BLaER1 (cell line): Measurements from ENCODE around the gene GPATCH2L.
A peak's percentile ranks its signal among the peaks of the same experiment; 100 is the strongest.

Experiments
- H3K27ac ChIP-seq: shearing (Covaris generic); formaldehyde crosslinking; 2 replicates; pipeline ENCODE4 v1.8.1; 2022
- H3K27me3 ChIP-seq: shearing (Covaris generic); formaldehyde crosslinking; 2 replicates; pipeline ENCODE4 v1.8.1; 2022
- H3K36me3 ChIP-seq: shearing (Covaris generic); formaldehyde crosslinking; 2 replicates; pipeline ENCODE4 v1.8.1; 2022
- H3K4me1 ChIP-seq: shearing (Covaris generic); formaldehyde crosslinking; 2 replicates; pipeline ENCODE4 v1.8.1; 2022
- H3K4me2 ChIP-seq: shearing (Covaris generic); formaldehyde crosslinking; 2 replicates; pipeline ENCODE4 v1.8.1; 2022
- H3K4me3 ChIP-seq: shearing (Covaris generic); formaldehyde crosslinking; 2 replicates; pipeline ENCODE4 v1.8.1; 2022
- H3K9ac ChIP-seq: shearing (Covaris generic); formaldehyde crosslinking; 2 replicates; pipeline ENCODE4 v1.8.1; 2022
- H3K9me3 ChIP-seq: shearing (Covaris generic); formaldehyde crosslinking; 2 replicates; pipeline ENCODE4 v1.8.1; 2022
- H4K20me1 ChIP-seq: shearing (Covaris generic); formaldehyde crosslinking; 2 replicates; pipeline ENCODE4 v1.8.1; 2022
- Cebpa-rat ChIP-seq: shearing (Covaris generic); IDR thresholded peaks from 2 replicates; pipeline ENCODE4 v1.8.1; 2022

Gene GPATCH2L

DNA sequence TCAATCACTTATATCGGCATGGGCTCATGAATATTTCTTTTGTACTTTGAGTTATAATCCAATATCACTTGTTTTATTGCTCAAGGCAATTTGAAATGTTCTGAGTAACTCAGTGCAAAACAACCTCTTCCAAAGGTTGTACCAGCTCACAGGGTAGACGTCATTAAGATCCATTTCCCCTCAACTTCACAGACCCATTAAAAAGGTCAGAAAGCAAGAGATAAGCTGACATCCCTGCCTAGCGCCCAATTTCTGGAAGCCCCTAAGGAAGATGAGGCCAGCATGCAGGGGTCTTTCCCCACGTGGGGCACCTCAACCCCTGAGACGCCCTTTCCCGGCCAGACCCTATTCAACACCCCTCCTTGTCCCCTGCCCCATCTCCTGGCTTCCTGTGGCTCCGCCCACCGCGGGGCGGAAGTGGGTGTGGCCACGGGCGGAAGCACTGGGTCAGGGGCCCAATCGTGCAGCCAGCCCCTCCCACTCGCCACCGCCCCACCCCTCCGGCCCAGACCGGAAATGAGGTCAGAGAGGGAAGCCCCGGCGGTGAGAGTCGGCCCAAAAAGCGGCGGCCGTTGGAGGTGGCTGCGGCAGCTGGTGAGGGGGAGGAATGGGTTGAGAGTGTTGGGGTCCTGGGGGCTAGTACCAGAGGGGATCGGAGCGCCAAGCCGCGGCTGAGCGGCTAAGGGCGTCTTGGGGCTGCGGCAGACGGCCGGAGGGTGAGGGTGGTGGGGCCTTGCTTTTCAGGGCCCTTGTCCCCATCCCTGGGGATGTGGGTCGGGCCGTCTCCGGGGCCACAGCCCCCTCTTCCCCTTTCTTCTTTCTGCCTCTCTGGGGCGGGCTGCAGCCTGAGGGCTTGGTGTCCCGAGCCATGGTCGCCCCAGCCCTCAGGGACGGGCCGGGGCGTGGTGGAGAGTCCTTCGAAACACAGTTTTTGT, at the start of gene GPATCH2L:
TSS of gene GPATCH2L (plus strand) at position 525 of the 935 bp plus-strand sequence. CDS start 2,442 bp downstream, outside the sequence.
- Histone ChIP-seq H3K36me3 (peaks cover 29% of the 10 kb centered on the region), H4K20me1 (peaks cover 47% of the 10 kb centered on the region), H3K9ac (peak within 1 kb of the TSS; percentile 95), H3K27me3 (no peaks in the 10 kb centered on the region), H3K27ac (peak within 1 kb of the TSS; percentile 95), H3K4me1 (peaks cover 49% of the 10 kb centered on the region), H3K4me3 (peak within 1 kb of the TSS; percentile 97), H3K4me2 (peak within 1 kb of the TSS; percentile 85), H3K9me3 (no peaks in the 10 kb centered on the region)
- no peak for TF ChIP-seq Cebpa-rat

DNA sequence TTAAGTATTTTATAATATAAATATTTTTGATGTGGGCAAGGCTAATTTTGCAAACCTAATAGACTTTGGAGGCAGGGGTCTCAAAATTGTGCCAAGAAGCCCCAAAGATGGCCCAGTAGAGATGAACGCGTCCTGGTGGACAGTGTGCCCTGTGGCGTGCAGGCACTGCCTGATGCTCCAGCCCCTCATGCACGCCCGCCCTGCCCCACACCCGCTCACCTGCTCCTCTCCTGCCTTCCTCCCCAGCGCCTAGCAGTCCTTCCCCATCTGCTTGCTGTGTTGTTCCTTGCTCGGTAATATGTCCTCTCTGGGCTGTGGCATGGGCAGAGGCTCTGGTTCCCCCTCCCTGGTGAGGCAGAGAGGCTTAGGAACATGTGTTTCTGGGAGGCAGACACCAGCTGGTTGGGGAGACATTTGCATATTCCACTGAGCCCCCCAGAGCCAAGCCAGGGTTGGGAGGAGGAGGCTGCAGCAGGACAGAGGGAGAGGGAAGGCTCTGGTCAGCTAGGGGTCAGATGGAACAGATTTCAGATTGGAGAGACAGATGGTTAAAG, 46.8 kb upstream of the GPATCH2L start:
- no peaks in the 10 kb centered on the region for H3K36me3 ChIP-seq
- H3K4me1 ChIP-seq = no peaks in the 10 kb centered on the region
- H3K27ac ChIP-seq = no peak overlapping the region
- no peaks in the 10 kb centered on the region for H4K20me1 ChIP-seq
- H3K27me3 ChIP-seq = no peaks in the 10 kb centered on the region
- H3K4me3 ChIP-seq = no peak overlapping the region
- TF ChIP-seq Cebpa-rat = no peak
- no peak overlapping the region for H3K9ac ChIP-seq
- no peak overlapping the region for H3K4me2 ChIP-seq
- no peaks in the 10 kb centered on the region for H3K9me3 ChIP-seq

DNA sequence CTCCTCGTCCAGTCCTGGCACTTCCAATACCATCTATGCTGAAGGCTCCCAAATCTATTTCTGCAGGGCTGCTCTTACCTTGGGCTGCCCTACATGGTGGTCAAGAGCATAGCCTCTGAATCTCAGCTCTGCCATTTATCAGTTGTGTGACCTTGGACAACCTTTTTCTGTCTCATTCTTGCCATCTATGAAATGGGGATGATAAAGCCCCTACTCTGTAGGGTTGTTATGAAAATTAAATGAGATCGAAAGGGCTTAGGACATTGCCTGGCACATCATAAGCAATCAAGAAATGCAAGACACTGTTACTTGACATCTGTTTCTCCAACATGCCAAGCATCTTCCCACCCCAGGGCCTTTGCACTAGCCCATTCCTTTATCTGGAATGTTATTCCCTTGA, 45.5 kb upstream of the GPATCH2L start:
- no peaks in the 10 kb centered on the region for H3K27me3 ChIP-seq
- no peaks in the 10 kb centered on the region for H4K20me1 ChIP-seq

DNA sequence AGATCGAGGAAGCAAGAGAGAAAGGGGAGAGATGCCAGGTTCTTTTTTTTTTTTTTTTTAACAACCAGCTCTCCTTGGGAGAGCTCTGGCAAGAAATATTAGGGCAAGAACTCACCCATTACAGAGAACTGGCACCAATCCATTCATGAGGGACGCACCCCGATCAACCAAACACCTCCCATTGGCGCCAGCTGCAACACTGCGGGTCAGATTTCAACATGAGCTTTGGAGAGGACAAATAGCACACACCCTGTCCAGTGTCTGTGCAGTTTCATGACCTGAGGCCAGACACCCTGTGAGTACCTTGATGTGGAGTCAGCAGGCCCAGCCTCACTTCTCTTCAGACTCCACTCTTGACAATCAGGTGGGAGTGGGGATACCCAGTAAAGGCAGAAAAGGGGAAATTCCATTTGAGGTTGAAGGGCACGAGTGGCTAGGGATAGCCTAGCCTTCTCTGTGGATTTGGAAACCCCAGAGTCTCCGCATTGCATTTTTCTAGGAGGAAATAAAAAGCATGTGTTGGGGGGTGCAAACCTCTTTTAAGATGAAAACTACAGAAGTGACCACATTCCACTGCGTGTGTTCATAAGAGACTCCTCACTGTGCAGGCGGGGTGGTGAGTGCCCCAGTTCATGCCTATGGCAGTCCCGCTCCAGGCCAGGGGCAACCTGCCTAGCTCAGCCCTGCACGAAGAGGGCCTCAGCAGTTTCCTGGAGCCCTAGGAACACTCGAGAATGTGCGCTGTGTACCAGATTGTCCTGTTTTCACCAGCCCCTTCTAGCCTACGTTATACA, 42.4 kb upstream of the GPATCH2L start:
- no peak for TF ChIP-seq Cebpa-rat

More for the DNA sequence above, 45.5 kb upstream of the GPATCH2L start:
- Histone ChIP-seq H3K27ac (no peak overlapping the region), H3K36me3 (no peaks in the 10 kb centered on the region), H3K9me3 (no peaks in the 10 kb centered on the region), H3K4me2 (no peak overlapping the region), H3K4me1 (no peaks in the 10 kb centered on the region), H3K4me3 (no peak overlapping the region), H3K9ac (no peak overlapping the region)
- TF ChIP-seq Cebpa-rat = no peak

DNA sequence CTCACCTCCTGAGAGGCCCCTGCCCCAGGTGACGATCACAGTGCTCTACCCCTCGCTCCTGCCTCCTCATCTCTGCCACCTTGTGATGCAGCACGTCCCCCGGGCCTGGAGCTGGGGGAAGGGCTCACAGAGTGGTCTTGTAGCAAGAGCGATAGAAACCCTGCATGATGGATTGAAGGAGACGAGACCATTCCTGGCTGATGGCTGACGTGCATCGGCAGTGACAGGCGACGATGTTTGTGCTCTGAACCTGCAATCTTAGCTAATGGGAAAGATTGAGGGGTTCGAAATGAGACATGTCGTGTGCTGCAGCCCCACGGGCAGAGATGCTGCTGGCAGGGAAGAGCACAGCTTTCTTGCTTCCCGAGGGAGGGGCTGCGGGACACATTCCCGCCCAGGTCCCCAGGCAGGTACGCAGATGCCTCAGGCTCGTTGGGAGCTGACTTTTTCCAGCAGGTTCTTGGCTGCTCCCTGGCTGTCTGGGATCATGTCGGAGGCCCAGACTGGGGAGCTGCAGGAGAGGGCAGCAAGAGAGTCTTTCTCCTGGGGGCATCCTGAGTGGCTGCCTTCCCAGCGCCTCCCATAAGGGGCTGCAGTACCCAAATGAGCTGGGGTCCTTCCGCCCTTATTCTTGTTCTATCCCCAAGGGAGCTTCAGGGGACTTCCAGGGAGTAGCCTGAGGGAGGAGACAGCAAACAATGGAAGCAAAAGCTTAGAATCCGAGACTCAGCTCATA, 38.7 kb upstream of the GPATCH2L start:
- Histone ChIP-seq H3K4me2 (no peak overlapping the region), H3K27me3 (no peaks in the 10 kb centered on the region; the same call in 1 of the 2 replicates), H3K4me1 (no peaks in the 10 kb centered on the region), H4K20me1 (no peaks in the 10 kb centered on the region), H3K36me3 (no peaks in the 10 kb centered on the region), H3K9ac (no peak overlapping the region), H3K27ac (no peak overlapping the region), H3K4me3 (no peak overlapping the region), H3K9me3 (no peaks in the 10 kb centered on the region)
- no peak for TF ChIP-seq Cebpa-rat

More for the DNA sequence above, 42.4 kb upstream of the GPATCH2L start:
- H4K20me1 ChIP-seq = no peaks in the 10 kb centered on the region
- H3K36me3 ChIP-seq = no peaks in the 10 kb centered on the region
- H3K4me3 ChIP-seq = no peak overlapping the region
- no peaks in the 10 kb centered on the region for H3K4me1 ChIP-seq
- no peak overlapping the region for H3K9ac ChIP-seq
- no peak overlapping the region for H3K27ac ChIP-seq
- H3K9me3 ChIP-seq = no peaks in the 10 kb centered on the region
- no peaks in the 10 kb centered on the region for H3K27me3 ChIP-seq
- H3K4me2 ChIP-seq = no peak overlapping the region

DNA sequence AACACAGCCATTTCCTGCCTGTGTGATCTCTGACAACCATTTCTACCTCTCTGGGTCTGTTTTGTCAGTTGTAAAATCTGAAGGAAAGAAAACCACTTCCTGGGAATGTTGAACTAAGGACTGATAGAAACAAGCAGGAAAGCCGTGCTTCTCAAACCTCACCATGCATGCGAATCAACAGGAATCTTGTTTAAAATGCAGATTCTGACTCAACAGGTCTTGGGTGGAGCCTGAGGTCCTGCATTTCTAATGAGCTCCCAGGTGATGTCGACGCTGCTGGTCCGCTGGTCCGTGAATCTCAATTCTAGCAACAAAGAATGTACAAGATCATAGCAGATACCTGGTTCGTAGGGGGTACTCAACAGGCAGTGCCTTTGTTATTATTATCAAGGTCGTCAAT, 38.0 kb upstream of the GPATCH2L start:
- no peaks in the 10 kb centered on the region for H3K4me1 ChIP-seq
- no peaks in the 10 kb centered on the region for H3K9me3 ChIP-seq
- no peak overlapping the region for H3K9ac ChIP-seq
- no peaks in the 10 kb centered on the region for H3K36me3 ChIP-seq
- no peak overlapping the region for H3K27ac ChIP-seq
- H3K4me3 ChIP-seq = no peak overlapping the region
- H3K27me3 ChIP-seq = no peaks in the 10 kb centered on the region; the same call in 1 of the 2 replicates
- TF ChIP-seq Cebpa-rat = no peak
- H4K20me1 ChIP-seq = no peaks in the 10 kb centered on the region
- no peak overlapping the region for H3K4me2 ChIP-seq

DNA sequence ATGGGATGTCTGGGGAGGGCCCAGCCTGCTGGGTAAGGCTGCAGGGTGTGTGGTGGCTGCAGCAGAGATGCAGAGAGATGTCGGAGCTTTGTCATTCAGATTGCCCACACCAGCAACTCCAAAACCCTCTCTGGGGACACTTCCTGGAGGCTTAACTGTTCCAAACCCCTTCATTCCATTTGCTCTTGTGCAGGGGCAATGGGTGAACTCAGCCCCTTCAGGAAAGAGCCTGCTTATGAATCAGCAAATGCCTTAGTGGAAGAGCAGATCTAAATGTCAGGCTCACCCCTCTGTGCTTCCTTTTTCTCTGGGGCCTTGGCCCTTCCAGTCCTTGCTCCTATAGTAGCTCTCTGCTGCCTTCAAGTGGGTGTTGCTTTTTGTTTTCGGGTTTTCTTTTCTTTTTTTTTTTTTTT, 36.7 kb upstream of the GPATCH2L start:
- Histone ChIP-seq H3K4me3 (no peak overlapping the region), H3K27me3 (no peaks in the 10 kb centered on the region; the same call in 1 of the 2 replicates), H3K36me3 (no peaks in the 10 kb centered on the region), H3K9ac (no peak overlapping the region), H3K9me3 (no peaks in the 10 kb centered on the region), H3K27ac (no peak overlapping the region), H3K4me2 (no peak overlapping the region), H4K20me1 (no peaks in the 10 kb centered on the region), H3K4me1 (no peaks in the 10 kb centered on the region)
- no peak for TF ChIP-seq Cebpa-rat

DNA sequence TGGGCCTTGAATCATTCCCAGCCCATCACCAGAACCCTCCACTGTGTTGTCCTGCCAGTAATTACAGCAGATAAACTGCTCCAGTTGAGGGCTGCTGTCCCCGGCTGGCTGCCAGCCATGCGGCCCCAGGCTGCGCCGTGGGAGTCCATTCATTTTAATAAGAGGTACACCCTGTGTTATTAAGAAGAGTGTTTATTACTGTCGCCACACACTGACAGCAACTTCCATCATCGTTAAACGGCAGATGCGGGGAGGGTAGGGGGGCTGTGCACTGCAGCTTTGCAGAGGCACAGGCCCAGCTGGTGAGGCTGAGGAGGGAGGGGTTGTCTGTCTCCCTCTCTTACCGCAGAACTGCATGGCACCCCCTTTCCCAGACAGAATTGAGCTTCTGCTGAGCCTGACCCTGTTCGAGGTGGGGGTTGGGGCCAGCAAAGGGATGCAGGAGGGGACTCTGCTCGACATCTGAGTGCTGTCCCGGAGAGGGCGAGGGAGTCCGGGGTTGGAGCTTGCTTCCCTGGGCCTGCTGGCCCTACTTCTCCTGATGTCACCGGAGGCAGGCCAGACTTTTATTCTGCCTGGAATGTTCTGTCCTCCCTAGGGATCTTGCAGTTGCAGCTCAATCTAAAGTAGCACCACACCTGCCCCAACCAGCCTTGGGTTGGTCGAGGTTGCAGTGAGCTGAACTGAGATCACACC, 33.8 kb upstream of the GPATCH2L start:
- no peak overlapping the region for H3K4me3 ChIP-seq

More for the DNA sequence above, 33.8 kb upstream of the GPATCH2L start:
- no peak for TF ChIP-seq Cebpa-rat
- H3K27ac ChIP-seq = no peak overlapping the region
- H3K9me3 ChIP-seq = no peaks in the 10 kb centered on the region
- no peaks in the 10 kb centered on the region for H4K20me1 ChIP-seq
- no peak overlapping the region for H3K4me2 ChIP-seq
- H3K9ac ChIP-seq = no peak overlapping the region
- no peaks in the 10 kb centered on the region for H3K4me1 ChIP-seq
- no peaks in the 10 kb centered on the region for H3K36me3 ChIP-seq
- no peaks in the 10 kb centered on the region; the same call in 1 of the 2 replicates for H3K27me3 ChIP-seq
